Fibroblast of the conjunctiva (primary cell): ENCODE data around the gene HLA-DMA.

Experiments
- DNase-seq: peaks from one replicate; pipeline ENCODE4 v3.0.0-alpha.2; 2010; ENCODE audit warnings: low read depth

The HLA-DMA gene

DNA sequence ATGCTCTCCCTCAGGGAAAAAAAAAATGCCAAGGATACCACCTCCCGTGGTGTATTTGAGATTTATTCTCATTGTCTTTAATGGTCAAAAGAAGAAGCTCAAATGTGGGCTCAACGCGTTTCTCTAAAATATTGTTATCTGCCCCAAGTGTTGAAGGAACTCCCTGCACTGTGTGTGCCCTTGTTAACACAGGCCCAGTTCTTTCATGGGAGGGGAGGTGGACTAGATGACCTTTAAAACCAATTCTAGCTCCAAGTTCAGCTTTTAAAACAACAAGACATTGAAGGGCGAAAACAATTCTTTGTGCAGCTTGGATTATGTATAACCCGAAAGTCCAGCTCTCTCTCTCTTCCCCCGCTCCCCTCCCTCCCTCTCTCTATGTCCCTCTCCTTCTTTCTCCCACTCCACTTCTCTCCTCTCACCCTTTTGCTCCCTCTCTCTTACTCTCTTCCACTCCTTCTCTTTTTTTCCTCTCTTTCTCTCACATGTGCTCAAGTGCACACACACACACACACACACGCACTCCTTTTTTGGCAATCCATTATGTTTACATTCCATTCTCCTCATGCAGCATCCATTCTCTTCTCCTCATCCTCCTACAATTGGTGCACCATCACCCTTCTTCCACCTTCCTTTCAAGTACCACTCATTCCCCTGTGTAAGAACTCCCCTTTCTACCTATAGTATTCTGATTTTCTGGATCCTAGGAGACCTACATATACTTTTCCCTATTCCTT lies 20.6 kb downstream of the HLA-DMA start:
- no peak for DNase-seq

DNA sequence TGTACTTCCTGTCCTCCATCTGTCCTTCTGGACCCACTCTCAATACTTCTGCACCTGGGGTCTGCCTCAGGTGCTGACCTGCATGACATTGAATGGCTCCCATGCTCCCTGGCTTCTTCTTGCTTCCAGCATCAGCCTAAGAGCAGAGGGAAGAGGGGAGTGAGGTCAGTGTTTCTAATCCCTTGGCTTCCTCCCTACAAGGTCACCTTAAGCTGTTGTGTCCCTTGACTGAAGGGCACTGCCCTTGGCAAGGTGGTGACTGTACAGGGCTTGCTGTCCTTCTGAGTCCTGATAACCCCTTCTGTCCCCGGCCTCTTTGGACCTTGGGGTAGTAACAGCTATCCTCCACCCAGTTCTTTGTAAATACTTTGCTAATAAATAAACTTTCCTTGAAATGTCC lies 21.7 kb downstream of the HLA-DMA start:
- DNase-seq: no peak

DNA sequence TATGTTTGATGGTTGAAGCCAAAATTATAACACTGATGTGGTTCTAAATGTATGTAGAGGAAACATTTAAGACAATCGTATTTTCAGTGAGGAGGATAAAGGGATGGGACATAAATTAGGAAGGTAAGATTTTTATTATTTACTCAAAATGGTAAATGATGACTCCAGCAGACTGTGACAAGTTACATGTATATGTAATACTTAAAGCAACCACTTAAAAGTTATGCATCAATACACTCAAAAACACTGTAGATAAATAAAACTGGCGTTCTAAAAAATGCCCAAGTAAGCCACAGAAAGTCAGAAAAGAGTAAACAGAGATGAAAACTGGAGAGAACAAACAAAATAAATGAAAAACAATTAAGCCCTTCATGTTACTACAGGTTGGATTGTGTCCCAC lies 30.8 kb downstream of the HLA-DMA start:
- no peak for DNase-seq

DNA sequence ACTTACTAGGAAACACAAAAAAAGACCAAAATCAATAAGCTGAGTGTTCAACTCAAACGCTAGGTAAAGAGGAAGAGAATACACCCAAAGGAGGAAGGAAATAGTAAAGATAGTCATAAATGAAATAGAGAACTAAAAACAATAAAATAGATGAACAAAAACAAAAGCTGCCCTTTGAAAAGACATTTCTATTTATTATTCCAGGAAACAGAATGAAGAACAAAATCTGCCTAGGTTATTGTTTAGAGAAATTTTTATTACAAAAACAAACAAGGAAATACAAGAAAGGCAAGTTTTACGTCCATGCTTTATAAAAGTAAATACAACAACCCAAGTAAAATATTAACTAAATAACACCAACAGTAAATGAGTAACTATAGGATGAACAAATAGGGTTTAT lies 32.2 kb downstream of the HLA-DMA start:
- DNase-seq: no peak

DNA sequence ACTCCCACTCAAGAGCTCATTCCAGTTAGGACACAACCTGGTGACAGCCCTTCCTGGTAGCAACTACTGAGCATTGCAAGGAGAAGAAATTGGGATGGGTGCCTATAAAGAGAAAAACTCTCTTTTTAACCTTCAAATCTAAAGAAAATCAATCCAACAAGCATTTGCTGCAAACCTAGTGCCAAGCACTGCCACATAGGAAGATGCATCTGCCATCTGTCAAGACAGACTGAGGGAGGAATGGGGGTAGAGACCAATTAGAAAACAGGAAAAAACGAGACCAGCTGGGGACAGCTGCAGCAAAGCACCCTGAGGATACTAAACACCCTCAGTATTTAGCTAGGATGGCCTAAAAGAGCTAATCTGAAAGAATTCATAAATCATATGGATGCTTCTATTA lies 39.9 kb downstream of the HLA-DMA start:
- no peak for DNase-seq

DNA sequence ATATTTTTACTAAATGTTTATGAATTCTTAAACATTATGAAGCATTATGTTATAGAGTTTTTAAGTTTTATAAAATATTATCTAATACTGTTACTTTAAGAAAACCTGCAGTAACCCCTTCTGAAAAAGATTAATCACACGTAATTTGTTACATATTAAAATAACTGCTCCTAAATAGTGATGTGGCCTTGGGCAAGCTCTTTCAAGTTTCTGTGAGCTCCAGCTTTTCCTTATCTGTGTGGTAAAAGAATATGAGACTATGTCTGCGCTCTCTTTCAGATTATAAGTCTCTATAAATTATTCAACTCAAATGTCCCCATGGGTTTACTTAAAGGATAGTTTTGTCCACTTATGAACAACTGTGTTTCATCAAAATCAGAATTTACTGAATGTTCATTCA lies 44.0 kb downstream of the HLA-DMA start:
- DNase-seq: no peak

DNA sequence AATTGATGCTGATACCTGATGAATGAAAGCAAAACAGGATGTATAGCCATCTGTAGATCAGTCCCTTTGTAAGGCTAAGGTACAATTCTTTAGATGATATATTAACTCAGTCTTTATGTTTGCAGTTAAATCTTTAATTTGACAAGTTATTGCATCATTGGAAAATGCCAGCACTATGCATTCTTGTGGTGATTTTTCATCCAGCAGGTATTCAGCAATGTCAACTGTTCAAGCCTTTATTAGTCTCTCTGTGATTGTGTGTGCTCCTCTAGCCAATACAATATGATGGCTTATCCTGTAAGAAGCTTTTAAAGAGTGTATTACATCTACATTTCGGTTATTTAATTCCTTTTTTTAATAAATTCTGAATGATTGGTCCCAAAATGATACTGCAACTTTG lies 46.4 kb downstream of the HLA-DMA start:
- DNase-seq: no peak

DNA sequence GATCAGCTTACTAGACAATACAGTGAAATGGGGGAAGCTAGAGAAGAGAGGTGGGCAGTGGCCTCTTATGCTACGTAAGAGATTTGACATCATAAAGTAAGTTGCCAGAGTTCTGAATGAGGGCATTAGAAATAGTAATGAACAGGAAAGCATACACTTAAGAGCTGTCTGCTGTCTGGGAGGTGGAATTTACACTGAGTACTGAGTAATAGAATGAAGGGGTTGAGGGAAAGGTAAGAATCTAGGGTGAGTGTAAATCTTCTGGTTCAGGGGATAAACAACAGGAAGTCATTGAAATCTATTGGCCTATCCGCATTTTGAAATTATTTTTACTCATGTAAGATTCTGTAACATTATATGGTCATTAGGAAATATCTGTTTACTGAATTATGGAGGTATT lies 47.8 kb downstream of the HLA-DMA start:
- no peak for DNase-seq

DNA sequence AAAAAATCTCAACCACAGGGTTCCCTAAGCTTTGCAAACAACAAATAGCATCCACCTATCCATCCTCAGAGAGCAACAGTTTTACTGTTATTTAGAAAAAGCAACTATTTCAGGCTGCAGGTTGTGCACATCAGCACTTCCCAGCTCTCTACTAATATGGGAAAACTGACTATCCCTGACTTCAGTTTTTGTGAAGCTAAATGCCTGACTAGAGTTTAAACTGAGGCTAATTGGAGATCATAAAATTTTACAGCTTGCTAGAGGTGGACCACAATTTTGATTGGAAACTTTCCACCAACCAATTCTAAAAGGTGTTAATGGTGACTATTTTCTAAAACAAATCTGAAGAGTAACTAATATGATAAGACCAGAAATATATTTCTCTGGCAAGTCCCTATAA lies 48.9 kb downstream of the HLA-DMA start:
- DNase-seq: no peak
